Measurements from ENCODE around the gene WNT4.

DNA sequence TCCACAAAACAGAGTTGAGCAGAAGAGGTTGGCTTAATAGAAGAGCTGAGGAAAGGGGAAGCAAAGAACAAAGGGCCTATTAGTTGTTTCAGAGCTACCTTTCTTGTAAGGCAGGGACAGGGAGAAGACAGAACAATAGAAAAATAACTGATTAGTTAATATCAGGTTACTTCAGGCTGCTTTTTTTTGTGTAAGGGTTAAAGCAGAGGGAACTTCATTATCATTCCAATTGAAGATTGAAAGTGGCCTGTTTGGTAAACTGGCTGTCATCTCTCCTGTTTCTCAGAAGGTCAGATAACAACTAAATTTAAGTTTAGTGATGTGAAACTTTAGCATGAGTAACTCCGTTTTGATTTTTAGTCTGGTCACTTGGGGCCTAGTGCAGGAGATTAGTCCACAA is 68.1 kb downstream of the WNT4 start:
- TF ChIP-seq, protein P1, sequence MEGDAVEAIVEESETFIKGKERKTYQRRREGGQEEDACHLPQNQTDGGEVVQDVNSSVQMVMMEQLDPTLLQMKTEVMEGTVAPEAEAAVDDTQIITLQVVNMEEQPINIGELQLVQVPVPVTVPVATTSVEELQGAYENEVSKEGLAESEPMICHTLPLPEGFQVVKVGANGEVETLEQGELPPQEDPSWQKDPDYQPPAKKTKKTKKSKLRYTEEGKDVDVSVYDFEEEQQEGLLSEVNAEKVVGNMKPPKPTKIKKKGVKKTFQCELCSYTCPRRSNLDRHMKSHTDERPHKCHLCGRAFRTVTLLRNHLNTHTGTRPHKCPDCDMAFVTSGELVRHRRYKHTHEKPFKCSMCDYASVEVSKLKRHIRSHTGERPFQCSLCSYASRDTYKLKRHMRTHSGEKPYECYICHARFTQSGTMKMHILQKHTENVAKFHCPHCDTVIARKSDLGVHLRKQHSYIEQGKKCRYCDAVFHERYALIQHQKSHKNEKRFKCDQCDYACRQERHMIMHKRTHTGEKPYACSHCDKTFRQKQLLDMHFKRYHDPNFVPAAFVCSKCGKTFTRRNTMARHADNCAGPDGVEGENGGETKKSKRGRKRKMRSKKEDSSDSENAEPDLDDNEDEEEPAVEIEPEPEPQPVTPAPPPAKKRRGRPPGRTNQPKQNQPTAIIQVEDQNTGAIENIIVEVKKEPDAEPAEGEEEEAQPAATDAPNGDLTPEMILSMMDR (IDR thresholded peaks at IDR 0.05) = no peak
- no peak for TF ChIP-seq POLR2A (IDR thresholded peaks at IDR 0.05)
- no peak for TF ChIP-seq EP300 (IDR thresholded peaks at IDR 0.05)
- no peak for TF ChIP-seq POLR2AphosphoS5 (IDR thresholded peaks at IDR 0.05)
